ENCODE measurements around the gene DAAM1.

DNA sequence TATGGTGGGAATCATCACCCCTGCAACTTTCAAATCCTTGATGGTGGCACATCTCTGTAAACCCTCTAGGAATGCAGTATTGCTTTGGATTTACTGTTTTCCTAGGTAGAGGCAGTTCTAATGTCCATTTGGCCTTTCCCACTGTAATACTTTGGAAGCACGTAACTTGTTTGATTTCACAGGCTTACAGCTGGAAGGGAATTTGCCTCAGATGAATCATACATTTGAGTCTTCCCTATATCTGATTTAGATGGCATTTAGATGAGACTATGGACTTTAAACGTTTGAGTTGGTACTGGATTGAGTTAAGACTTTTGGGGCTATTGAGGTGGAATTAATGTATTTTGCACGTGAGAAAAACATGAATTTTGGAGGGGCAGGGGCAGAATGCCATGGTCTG lies 35.9 kb downstream of the DAAM1 start:
- TF ChIP-seq CTCF (IDR thresholded peaks at IDR 0.05; ENCODE audit: borderline replicate concordance, extremely low read depth, low read length, poor library complexity, severe bottlenecking) (no peak), EZH2 (IDR thresholded peaks at IDR 0.05; ENCODE audit: borderline replicate concordance, low read depth, low read length, severe bottlenecking) (no peak)
